Activated T-cell treated with anti-CD3 and anti-CD28 coated beads, Interleukin-2, amount 50 U/mL, for 24 hours (primary cell): ENCODE measurements around the gene NEURL2.

Experiments used
- DNase-seq: peaks from one replicate; pipeline ENCODE4 v3.0.0-alpha.2; 2020
- H3K27ac Mint-ChIP-seq: 2 replicates; pipeline ENCODE4 v1.8.0; 2020; ENCODE audit warnings: mild to moderate bottlenecking, mixed read lengths
- H3K27me3 Mint-ChIP-seq: 2 replicates; pipeline ENCODE4 v1.8.0; 2020; ENCODE audit warnings: mixed read lengths
- H3K36me3 Mint-ChIP-seq: 2 replicates; pipeline ENCODE4 v1.8.0; 2020; ENCODE audit warnings: low read depth, mixed read lengths
- H3K4me1 Mint-ChIP-seq: 2 replicates; pipeline ENCODE4 v1.8.0; 2020; ENCODE audit warnings: low read depth, mixed read lengths
- H3K4me3 Mint-ChIP-seq: 2 replicates; pipeline ENCODE4 v1.8.0; 2020; ENCODE audit warnings: mild to moderate bottlenecking, moderate library complexity, mixed read lengths
- H3K9me3 Mint-ChIP-seq: 2 replicates; pipeline ENCODE4 v1.8.0; 2020; ENCODE audit warnings: mixed read lengths

The NEURL2 gene

GRCh38 chr20:45896641-45897161 lies 5.7 kb upstream of the NEURL2 start:
- H3K9me3 Mint-ChIP-seq = no peaks in the 10 kb centered on the region
- H3K27me3 Mint-ChIP-seq = no peaks in the 10 kb centered on the region
- H3K4me3 Mint-ChIP-seq = no peak overlapping the region
- DNase-seq = no peak
- no peak overlapping the region for H3K27ac Mint-ChIP-seq
- peaks cover 66% of the 10 kb centered on the region for H3K36me3 Mint-ChIP-seq
- peaks cover 21% of the 10 kb centered on the region for H3K4me1 Mint-ChIP-seq

GRCh38 chr20:45894797-45895196 lies 3.8 kb upstream of the NEURL2 start:
- no peak for DNase-seq
- Mint-ChIP-seq H3K27ac (no peak overlapping the region), H3K9me3 (no peaks in the 10 kb centered on the region), H3K4me3 (no peak overlapping the region), H3K27me3 (no peaks in the 10 kb centered on the region), H3K36me3 (peaks cover 73% of the 10 kb centered on the region), H3K4me1 (peaks cover 31% of the 10 kb centered on the region)

- Mint-ChIP-seq H3K36me3 (peaks cover 70% of the 10 kb centered on the region), H3K27me3 (no peaks in the 10 kb centered on the region), H3K27ac (peak overlapping the region; percentile 24), H3K9me3 (no peaks in the 10 kb centered on the region), H3K4me3 (no peak overlapping the region), H3K4me1 (peaks cover 37% of the 10 kb centered on the region)
- no peak for DNase-seq
Observed at GRCh38 chr20:45893831-45894230, 2.8 kb upstream of the NEURL2 start.

GRCh38 chr20:45892828-45893500 lies 2.0 kb upstream of the NEURL2 start:
- Mint-ChIP-seq H3K36me3 (peaks cover 70% of the 10 kb centered on the region), H3K27ac (peak overlapping the region; percentile 84), H3K9me3 (no peaks in the 10 kb centered on the region), H3K4me1 (peaks cover 37% of the 10 kb centered on the region), H3K27me3 (no peaks in the 10 kb centered on the region), H3K4me3 (peak overlapping the region; percentile 87)
- no peak for DNase-seq

DNA sequence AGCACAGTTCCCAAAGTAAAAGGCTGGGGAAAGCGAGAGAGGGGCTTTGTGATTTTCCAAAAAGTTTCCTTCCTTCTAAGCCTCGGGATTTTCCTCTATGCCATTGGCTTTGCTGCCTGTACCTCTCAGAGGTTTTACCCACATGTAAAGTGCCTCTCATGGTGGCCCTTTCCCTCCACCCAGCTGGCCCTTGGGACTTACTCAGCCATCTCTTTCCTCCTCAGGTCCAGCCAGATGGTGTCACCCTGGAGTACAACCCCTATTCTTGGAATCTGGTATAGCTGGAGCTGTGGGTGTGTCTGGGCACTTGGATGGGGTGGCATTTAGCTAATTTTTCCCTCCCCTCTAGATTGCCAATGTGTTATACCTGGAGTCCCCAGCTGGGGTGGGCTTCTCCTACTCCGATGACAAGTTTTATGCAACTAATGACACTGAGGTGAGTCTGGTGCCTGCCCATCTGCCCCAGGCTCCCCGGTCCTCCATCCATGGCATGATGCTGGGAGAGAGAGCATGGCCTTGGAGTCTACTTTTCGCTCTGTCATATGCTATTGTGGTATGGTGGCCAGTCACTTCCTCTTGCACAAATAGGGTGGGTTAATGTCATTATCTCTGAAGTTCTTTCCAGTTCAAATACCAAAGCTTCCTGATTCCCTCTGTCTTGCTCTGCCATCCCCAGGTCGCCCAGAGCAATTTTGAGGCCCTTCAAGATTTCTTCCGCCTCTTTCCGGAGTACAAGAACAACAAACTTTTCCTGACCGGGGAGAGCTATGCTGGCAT lies 1.2 kb upstream of the NEURL2 start:
- H3K4me1 Mint-ChIP-seq = peaks cover 41% of the 10 kb centered on the region
- peak overlapping the region; percentile 84 for H3K27ac Mint-ChIP-seq
- peaks cover 62% of the 10 kb centered on the region for H3K36me3 Mint-ChIP-seq
- peak overlapping the region; percentile 87 for H3K4me3 Mint-ChIP-seq
- H3K27me3 Mint-ChIP-seq = no peaks in the 10 kb centered on the region
- DNase-seq = no peak
- H3K9me3 Mint-ChIP-seq = no peaks in the 10 kb centered on the region

GRCh38 chr20:45890077-45890984 lies 677 bp downstream of the NEURL2 start:
- Mint-ChIP-seq H3K4me1 (peaks cover 51% of the 10 kb centered on the region), H3K27ac (peak overlapping the region; percentile 95), H3K4me3 (peak overlapping the region; percentile 87), H3K36me3 (peaks cover 52% of the 10 kb centered on the region), H3K9me3 (no peaks in the 10 kb centered on the region), H3K27me3 (no peaks in the 10 kb centered on the region)
- peak; percentile 70 for DNase-seq

DNA sequence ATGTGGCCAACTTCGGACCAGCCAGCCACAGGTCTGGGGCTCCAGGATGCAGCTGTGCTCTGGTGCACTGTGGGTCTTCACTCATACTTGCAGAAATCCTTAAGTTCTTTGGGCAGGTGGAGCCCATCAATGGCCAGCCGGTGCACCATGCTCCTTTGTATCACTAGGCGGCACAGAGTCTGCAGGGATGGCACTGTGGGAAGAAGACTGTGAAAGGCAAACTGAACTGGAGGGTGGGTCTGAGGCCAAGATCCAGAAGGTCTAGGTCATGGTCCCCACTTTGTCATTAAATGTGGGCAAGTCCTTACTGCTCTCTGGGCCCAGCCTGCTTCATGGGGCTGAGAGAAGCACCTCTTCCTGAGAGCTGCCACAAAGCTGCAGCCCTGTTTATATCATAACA lies 2.3 kb downstream of the NEURL2 start:
- Mint-ChIP-seq H3K9me3 (no peaks in the 10 kb centered on the region), H3K4me3 (no peak overlapping the region), H3K4me1 (peaks cover 62% of the 10 kb centered on the region), H3K27ac (no peak overlapping the region), H3K36me3 (peaks cover 47% of the 10 kb centered on the region), H3K27me3 (no peaks in the 10 kb centered on the region)
- no peak for DNase-seq

GRCh38 chr20:45887346-45887715 lies 3.7 kb downstream of the NEURL2 start, which contains the start of gene SPATA25:
Gene SPATA25 (minus strand): TSS chr20:45887622. CDS start chr20:45887590, 32 bp downstream.
- H3K4me3 Mint-ChIP-seq = no peak within 1 kb of the TSS
- H3K27ac Mint-ChIP-seq = peak within 1 kb of the TSS; percentile 71
- H3K4me1 Mint-ChIP-seq = peaks cover 62% of the 10 kb centered on the region
- DNase-seq = no peak
- peaks cover 47% of the 10 kb centered on the region for H3K36me3 Mint-ChIP-seq
- H3K9me3 Mint-ChIP-seq = no peaks in the 10 kb centered on the region
- no peaks in the 10 kb centered on the region for H3K27me3 Mint-ChIP-seq

DNA sequence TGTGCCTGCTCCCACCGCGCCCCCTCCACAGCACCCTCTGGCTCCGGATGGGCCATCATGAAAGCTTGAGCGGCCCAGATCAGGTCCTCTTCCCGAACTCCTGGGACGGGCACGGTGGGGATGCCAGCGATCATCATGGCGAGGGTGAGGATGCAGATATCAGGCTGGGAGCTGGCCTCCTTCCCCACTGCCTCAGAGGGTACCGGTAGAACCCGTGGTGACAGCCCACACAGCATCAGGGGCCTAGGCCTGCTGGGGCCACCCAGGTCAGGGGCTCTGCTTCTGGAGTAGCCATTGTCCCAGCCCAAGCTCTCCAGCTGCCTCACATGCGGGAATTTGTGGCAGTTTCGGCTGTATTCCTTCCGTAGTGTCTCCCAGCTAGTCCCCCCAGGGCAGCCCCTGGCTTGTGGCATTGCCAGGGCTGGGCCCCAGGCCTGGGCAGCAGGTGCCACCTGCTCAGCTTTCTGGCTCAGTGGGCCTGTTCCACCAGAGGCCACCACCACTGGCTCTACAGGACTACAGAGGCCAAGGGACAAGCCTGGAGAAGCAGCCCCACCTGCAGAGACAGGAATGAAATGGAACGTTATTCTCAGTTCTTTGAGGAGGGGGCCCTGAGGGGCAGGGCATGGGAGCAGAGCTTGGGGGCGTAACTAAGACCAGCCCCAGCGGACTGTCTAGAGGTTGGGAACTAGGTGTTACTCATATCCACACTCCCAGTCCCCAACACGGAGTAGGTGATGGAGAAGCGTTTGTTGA lies 4.2 kb downstream of the NEURL2 start:
- Mint-ChIP-seq H3K36me3 (peaks cover 48% of the 10 kb centered on the region), H3K27me3 (no peaks in the 10 kb centered on the region), H3K27ac (peak overlapping the region; percentile 71), H3K4me1 (peaks cover 63% of the 10 kb centered on the region), H3K4me3 (no peak overlapping the region), H3K9me3 (no peaks in the 10 kb centered on the region)
- no peak for DNase-seq

DNA sequence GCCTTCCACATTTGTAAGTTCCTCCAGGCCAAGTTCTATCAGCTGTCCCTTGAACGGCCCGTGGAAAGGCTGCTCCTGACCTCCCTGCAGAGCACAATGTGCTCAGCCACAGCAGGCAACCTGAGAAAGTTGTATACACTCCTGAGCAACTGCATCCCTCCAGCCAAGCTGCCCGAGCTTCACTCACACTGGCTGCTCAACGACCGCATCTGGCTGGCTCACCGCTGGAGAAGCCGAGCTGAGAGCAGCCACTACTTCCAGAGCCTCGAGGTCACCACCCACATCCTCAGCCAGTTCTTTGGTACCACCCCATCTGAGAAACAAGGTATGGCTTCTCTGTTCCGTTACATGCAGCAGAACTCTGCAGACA lies 7.9 kb downstream of the NEURL2 start:
- H3K27me3 Mint-ChIP-seq = no peaks in the 10 kb centered on the region
- peaks cover 56% of the 10 kb centered on the region for H3K4me1 Mint-ChIP-seq
- H3K9me3 Mint-ChIP-seq = no peaks in the 10 kb centered on the region
- H3K27ac Mint-ChIP-seq = peak overlapping the region; percentile 56
- H3K4me3 Mint-ChIP-seq = no peak overlapping the region
- peaks cover 44% of the 10 kb centered on the region for H3K36me3 Mint-ChIP-seq
- DNase-seq = no peak

DNA sequence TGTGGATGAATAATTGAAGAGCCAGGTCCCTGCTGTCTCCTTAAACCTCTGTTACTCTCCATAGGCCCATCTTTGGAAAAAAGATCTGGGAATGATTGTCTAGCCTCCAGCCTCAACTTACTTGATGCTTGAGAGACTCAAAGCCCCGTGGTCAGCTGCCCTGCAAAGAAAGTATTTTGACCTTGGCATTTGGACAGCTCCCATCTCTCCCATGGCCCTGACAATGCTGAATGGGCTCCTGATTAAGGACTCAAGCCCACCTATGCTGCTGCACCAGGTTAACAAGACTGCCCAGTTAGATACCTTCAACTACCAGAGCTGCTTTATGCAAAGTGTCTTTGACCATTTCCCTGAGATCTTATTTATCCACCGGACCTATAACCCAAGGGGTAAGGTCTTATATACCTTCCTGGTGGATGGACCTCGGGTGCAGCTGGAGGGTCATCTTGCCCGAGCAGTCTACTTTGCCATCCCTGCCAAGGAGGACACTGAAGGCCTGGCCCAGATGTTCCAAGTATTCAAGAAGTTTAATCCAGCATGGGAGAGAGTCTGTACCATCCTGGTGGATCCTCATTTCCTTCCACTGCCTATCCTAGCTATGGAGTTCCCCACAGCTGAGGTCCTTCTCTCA lies 8.4 kb downstream of the NEURL2 start:
- Mint-ChIP-seq H3K9me3 (no peaks in the 10 kb centered on the region), H3K36me3 (peaks cover 48% of the 10 kb centered on the region), H3K4me1 (peaks cover 54% of the 10 kb centered on the region), H3K27ac (peak overlapping the region; percentile 65), H3K27me3 (no peaks in the 10 kb centered on the region), H3K4me3 (peak overlapping the region; percentile 57)
- no peak for DNase-seq

DNA sequence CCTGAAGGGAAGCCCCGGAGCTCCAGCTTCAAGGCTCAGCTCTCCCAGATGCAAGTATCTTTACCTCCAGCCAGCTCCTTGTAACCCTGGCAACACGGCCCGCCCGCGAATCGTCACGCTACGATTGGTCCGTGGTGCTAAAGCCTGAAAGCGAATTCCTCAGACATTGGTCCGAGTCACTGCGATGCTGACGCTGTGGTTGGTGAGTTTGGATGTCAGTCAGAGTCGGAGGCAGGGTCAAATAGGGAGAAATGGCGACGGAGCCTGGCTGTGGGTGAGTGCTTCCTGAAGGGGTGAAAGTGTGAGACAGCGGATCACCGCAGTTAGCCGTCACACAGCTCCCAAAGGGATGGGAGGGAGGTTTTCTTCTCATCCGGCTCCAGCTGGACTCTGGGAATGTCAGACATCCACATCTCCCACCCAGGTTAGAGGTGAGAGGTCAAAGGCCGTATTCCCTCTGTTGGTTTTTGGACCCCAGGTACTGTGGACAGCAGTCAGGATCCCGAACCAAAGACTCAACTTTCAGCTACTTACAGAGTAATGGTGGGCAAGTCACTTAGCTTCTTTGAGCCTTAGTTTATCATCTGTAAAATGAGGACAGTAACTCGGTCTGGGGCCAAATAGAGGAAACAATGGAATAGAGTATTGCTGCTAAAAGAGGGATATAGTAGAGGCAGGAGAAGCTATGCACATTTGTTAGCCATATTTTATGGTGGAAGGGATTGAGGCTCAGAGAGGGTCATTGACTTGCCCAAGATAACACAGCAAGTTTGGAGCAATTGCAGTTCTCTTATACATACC lies 9.8 kb downstream of the NEURL2 start, which contains the start of gene ZSWIM1:
Gene ZSWIM1 (plus strand): TSS at position 240 of the 801 bp plus-strand sequence. CDS start 1,366 bp downstream, outside the sequence.
- DNase-seq = peak; percentile 98
- peak within 1 kb of the TSS; percentile 95 for H3K4me3 Mint-ChIP-seq
- H3K9me3 Mint-ChIP-seq = no peaks in the 10 kb centered on the region
- peak within 1 kb of the TSS; percentile 98 for H3K27ac Mint-ChIP-seq
- peaks cover 52% of the 10 kb centered on the region for H3K36me3 Mint-ChIP-seq
- H3K27me3 Mint-ChIP-seq = no peaks in the 10 kb centered on the region
- H3K4me1 Mint-ChIP-seq = peaks cover 48% of the 10 kb centered on the region
